CD4-positive, alpha-beta memory T cell (primary cell): Measurements from ENCODE around the gene SRGAP3. TPM values are rescaled to one million over a fixed set of nuclear protein-coding genes. Genes with fewer than 3 reads are reported as not detected.

Source experiments
- CTCF ChIA-PET: fragments of 350-600 bp; sonication (Branson Sonifier 250); formaldehyde crosslinking; loops from one replicate; lab custom pipeline; 2021; ENCODE audit warnings: inconsistent platforms; ENCODE audit not compliant: partially characterized antibody; lab: Charles Lee
- POLR2A ChIA-PET: fragments of 350-600 bp; sonication (Branson Sonifier 250); formaldehyde crosslinking; loops from one replicate; lab custom pipeline; 2021; ENCODE audit not compliant: partially characterized antibody; lab: Charles Lee
- DNase-seq, 5 donors: peaks; one replicate each; pipeline versions ENCODE4 v3.0.0 to v3.0.0-alpha.2; 2020 to 2022; ENCODE audit warnings: mixed read lengths in 1 of 5
- H3K27ac ChIP-seq: one replicate; pipeline ENCODE4 v1.7.0; 2013; ENCODE audit warnings: low read depth, low read length
- H3K27me3 ChIP-seq: 2 replicates; pipeline ENCODE4 v1.7.0; 2013; ENCODE audit warnings: mild to moderate bottlenecking, low read length, moderate library complexity; ENCODE audit not compliant: insufficient read depth
- H3K36me3 ChIP-seq: 2 replicates; pipeline ENCODE4 v1.7.0; 2013; ENCODE audit warnings: mild to moderate bottlenecking, low read length, moderate library complexity; ENCODE audit not compliant: insufficient read depth
- H3K4me1 ChIP-seq: 2 replicates; pipeline ENCODE4 v1.7.0; 2013; ENCODE audit warnings: mild to moderate bottlenecking, low read length, moderate library complexity; ENCODE audit not compliant: insufficient read depth
- H3K4me3 ChIP-seq, 2 donors: one replicate each; pipeline ENCODE4 v1.7.0; 2013; ENCODE audit warnings: low read length in 2 of 2, mild to moderate bottlenecking in 1 of 2
- H3K9me3 ChIP-seq, 2 donors: one replicate each; pipeline ENCODE4 v1.7.0; 2013; ENCODE audit warnings: low read length in 2 of 2, control low read depth in 1 of 2; ENCODE audit not compliant: control insufficient read depth in 1 of 2
- H3K27ac Mint-ChIP-seq, 7 donors: one replicate each; pipeline ENCODE4 v1.8.0; 2020 to 2021; ENCODE audit warnings: mixed read lengths in 7 of 7, mild to moderate bottlenecking in 6 of 7, inconsistent platforms in 3 of 7, moderate library complexity in 3 of 7
- H3K27me3 Mint-ChIP-seq, 2 donors: one replicate each; pipeline ENCODE4 v1.8.0; 2020 to 2021; ENCODE audit warnings: mixed read lengths in 2 of 2
- H3K36me3 Mint-ChIP-seq, 2 donors: one replicate each; pipeline ENCODE4 v1.8.0; 2020 to 2021; ENCODE audit warnings: mixed read lengths in 2 of 2, inconsistent platforms in 1 of 2, mild to moderate bottlenecking in 1 of 2
- H3K4me1 Mint-ChIP-seq, 4 donors: one replicate each; pipeline ENCODE4 v1.8.0; 2020 to 2021; ENCODE audit warnings: mixed read lengths in 4 of 4, mild to moderate bottlenecking in 1 of 4
- H3K4me3 Mint-ChIP-seq, 8 donors: one replicate each; pipeline ENCODE4 v1.8.0; 2020 to 2021; ENCODE audit warnings: mixed read lengths in 8 of 8, mild to moderate bottlenecking in 7 of 8, moderate library complexity in 6 of 8, inconsistent platforms in 3 of 8
- H3K9me3 Mint-ChIP-seq, 8 donors: one replicate each; pipeline ENCODE4 v1.8.0; 2020 to 2021; ENCODE audit warnings: mixed read lengths in 8 of 8, mild to moderate bottlenecking in 5 of 8, inconsistent platforms in 3 of 8, moderate library complexity in 1 of 8
- intact Hi-C: fragments of 100-400 bp; cut with micrococcal nuclease; formaldehyde crosslinking; loops from one replicate; pipeline ENCODE4 v1.15.1; 2023
- polyA plus RNA-seq, 2 donors: library from polyadenylated mRNA; unstranded; fragments of 300-500 nt; fragmentation: Illumina TruSeq; gene quantifications; one replicate each; pipeline ENCODE4 v1.2.3, GENCODE V29; 2021
- total RNA-seq, 2 experiments: library from RNA; stranded (reverse); gene quantifications; one replicate each; pipeline ENCODE4 v1.2.3, GENCODE V29; 2021

Gene SRGAP3
- total and polyA plus RNA-seq, 4 experiments from 2014 or later, result 0.35 to 2.4 (median 1.7) TPM

GRCh38 chr3:9123840-9124239, 125.6 kb downstream of the SRGAP3 start:
- Histone ChIP-seq H3K27ac (no peak overlapping the region), H3K27me3 (no peaks in the 10 kb centered on the region), H3K4me1 (no peaks in the 10 kb centered on the region), H3K9me3 (no peaks in the 10 kb centered on the region), H3K36me3 (no peaks in the 10 kb centered on the region), H3K4me3 (no peak overlapping the region)
- ChIA-PET POLR2A (no interaction called here), CTCF (no interaction called here)
- H3K27me3 Mint-ChIP-seq, result peaks cover 0 to 2% of the 10 kb centered on the region in 2 donors
- intact Hi-C loops, result no loop called here
- no peak overlapping the region for H3K4me3 Mint-ChIP-seq
- no peaks in the 10 kb centered on the region for H3K36me3 Mint-ChIP-seq
- H3K9me3 Mint-ChIP-seq, result peaks cover 0 to 4% (median 0%) of the 10 kb centered on the region in 8 donors
- H3K27ac Mint-ChIP-seq, result no peak overlapping the region
- peaks cover 0 to 3% (median 0%) of the 10 kb centered on the region in 4 donors for H3K4me1 Mint-ChIP-seq
- DNase-seq, result no peak

GRCh38 chr3:9122732-9123364, 126.6 kb downstream of the SRGAP3 start:
- Histone ChIP-seq H3K9me3 (no peaks in the 10 kb centered on the region), H3K27ac (no peak overlapping the region), H3K36me3 (no peaks in the 10 kb centered on the region), H3K27me3 (no peaks in the 10 kb centered on the region), H3K4me3 (no peak overlapping the region), H3K4me1 (no peaks in the 10 kb centered on the region)
- H3K36me3 Mint-ChIP-seq, result no peaks in the 10 kb centered on the region
- CTCF ChIA-PET, result no interaction called here
- peaks cover 0 to 5% (median 0%) of the 10 kb centered on the region in 8 donors for H3K9me3 Mint-ChIP-seq
- no peak for DNase-seq
- intact Hi-C loops, result no loop called here
- peaks cover 0 to 3% (median 0%) of the 10 kb centered on the region in 4 donors for H3K4me1 Mint-ChIP-seq
- peaks cover 0 to 2% of the 10 kb centered on the region in 2 donors for H3K27me3 Mint-ChIP-seq
- POLR2A ChIA-PET, result no interaction called here
- H3K27ac Mint-ChIP-seq, result no peak overlapping the region
- H3K4me3 Mint-ChIP-seq, result no peak overlapping the region

- DNase-seq, result no peak
- H3K9me3 ChIP-seq, result no peaks in the 10 kb centered on the region
- Mint-ChIP-seq H3K4me3 (no peak overlapping the region), H3K4me1 (peaks cover 0 to 3% (median 0%) of the 10 kb centered on the region in 4 donors), H3K36me3 (no peaks in the 10 kb centered on the region), H3K27me3 (peaks cover 0 to 2% of the 10 kb centered on the region in 2 donors), H3K9me3 (peaks cover 0 to 5% (median 0%) of the 10 kb centered on the region in 8 donors), H3K27ac (no peak overlapping the region)
- CTCF ChIA-PET, result no interaction called here
- no peaks in the 10 kb centered on the region for H3K27me3 ChIP-seq
- no peaks in the 10 kb centered on the region for H3K4me1 ChIP-seq
- POLR2A ChIA-PET, result no interaction called here
- no peak overlapping the region for H3K4me3 ChIP-seq
- no peaks in the 10 kb centered on the region for H3K36me3 ChIP-seq
- intact Hi-C loops, result no loop called here
- no peak overlapping the region for H3K27ac ChIP-seq
Measured at GRCh38 chr3:9121366-9122001, 128.0 kb downstream of the SRGAP3 start.

- no peaks in the 10 kb centered on the region for H3K4me1 ChIP-seq
- ChIA-PET CTCF (no interaction called here), POLR2A (no interaction called here)
- no peaks in the 10 kb centered on the region for H3K9me3 ChIP-seq
- DNase-seq, result no peak
- Mint-ChIP-seq H3K27me3 (peaks cover 0 to 2% of the 10 kb centered on the region in 2 donors), H3K27ac (no peak overlapping the region), H3K4me1 (peaks cover 0 to 3% (median 0%) of the 10 kb centered on the region in 4 donors), H3K4me3 (no peak overlapping the region), H3K36me3 (no peaks in the 10 kb centered on the region), H3K9me3 (peaks cover 0 to 5% (median 0%) of the 10 kb centered on the region in 8 donors)
- intact Hi-C loops, result no loop called here
- H3K4me3 ChIP-seq, result no peak overlapping the region
- H3K27me3 ChIP-seq, result no peaks in the 10 kb centered on the region
- H3K36me3 ChIP-seq, result no peaks in the 10 kb centered on the region
- H3K27ac ChIP-seq, result no peak overlapping the region
Measured at GRCh38 chr3:9119331-9119730, 130.1 kb downstream of the SRGAP3 start.

DNA sequence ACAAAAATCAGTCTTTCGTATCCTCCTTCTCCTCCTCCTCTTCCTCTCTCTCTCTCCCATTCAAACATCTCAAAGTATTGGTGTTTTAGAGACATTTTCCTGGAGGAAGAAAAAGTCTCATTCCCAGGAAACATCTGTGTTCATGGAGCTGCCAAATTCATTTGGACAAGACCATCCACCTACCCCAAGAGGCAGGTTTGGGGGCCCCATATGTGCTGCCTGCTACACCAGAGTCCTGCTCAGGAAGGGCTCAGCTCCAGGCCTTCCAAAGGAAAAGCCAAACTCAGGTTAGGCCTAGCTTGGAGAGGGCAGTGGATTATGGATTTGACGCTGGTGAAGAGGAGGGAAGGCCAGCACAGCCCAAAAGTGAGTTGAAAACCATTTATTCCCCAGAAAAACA, 131.2 kb downstream of the SRGAP3 start:
- CTCF ChIA-PET, result no interaction called here
- H3K4me1 Mint-ChIP-seq, result peaks cover 0 to 3% (median 0%) of the 10 kb centered on the region in 4 donors

GRCh38 chr3:9117220-9117619, 132.2 kb downstream of the SRGAP3 start:
- no peak overlapping the region for H3K27ac Mint-ChIP-seq
- H3K4me3 Mint-ChIP-seq, result no peak overlapping the region
- H3K4me1 Mint-ChIP-seq, result peaks cover 0 to 3% (median 0%) of the 10 kb centered on the region in 4 donors
- ChIA-PET CTCF (no interaction called here), POLR2A (no interaction called here)
- Histone ChIP-seq H3K4me1 (no peaks in the 10 kb centered on the region), H3K9me3 (no peaks in the 10 kb centered on the region), H3K4me3 (no peak overlapping the region), H3K36me3 (no peaks in the 10 kb centered on the region), H3K27me3 (no peaks in the 10 kb centered on the region), H3K27ac (no peak overlapping the region)
- no peaks in the 10 kb centered on the region for H3K36me3 Mint-ChIP-seq
- H3K9me3 Mint-ChIP-seq, result peaks cover 0 to 7% (median 0%) of the 10 kb centered on the region in 8 donors
- intact Hi-C loops, result no loop called here
- no peak for DNase-seq
- H3K27me3 Mint-ChIP-seq, result peaks cover 0 to 4% of the 10 kb centered on the region in 2 donors

More for the DNA sequence above, 131.2 kb downstream of the SRGAP3 start:
- peaks cover 0 to 3% of the 10 kb centered on the region in 2 donors for H3K27me3 Mint-ChIP-seq
- peaks cover 0 to 6% (median 0%) of the 10 kb centered on the region in 8 donors for H3K9me3 Mint-ChIP-seq
- Histone ChIP-seq H3K4me3 (no peak overlapping the region), H3K9me3 (no peaks in the 10 kb centered on the region), H3K27ac (no peak overlapping the region), H3K4me1 (no peaks in the 10 kb centered on the region), H3K36me3 (no peaks in the 10 kb centered on the region), H3K27me3 (no peaks in the 10 kb centered on the region)
- POLR2A ChIA-PET, result no interaction called here
- H3K27ac Mint-ChIP-seq, result no peak overlapping the region
- intact Hi-C loops, result no loop called here
- no peak overlapping the region for H3K4me3 Mint-ChIP-seq
- no peak for DNase-seq
- H3K36me3 Mint-ChIP-seq, result no peaks in the 10 kb centered on the region

- no peak overlapping the region for H3K27ac Mint-ChIP-seq
- peaks cover 0 to 7% (median 0%) of the 10 kb centered on the region in 8 donors for H3K9me3 Mint-ChIP-seq
- Histone ChIP-seq H3K36me3 (no peaks in the 10 kb centered on the region), H3K9me3 (no peaks in the 10 kb centered on the region), H3K27ac (no peak overlapping the region), H3K27me3 (no peaks in the 10 kb centered on the region), H3K4me3 (no peak overlapping the region), H3K4me1 (no peaks in the 10 kb centered on the region)
- no peak overlapping the region for H3K4me3 Mint-ChIP-seq
- H3K36me3 Mint-ChIP-seq, result no peaks in the 10 kb centered on the region
- CTCF ChIA-PET, result no interaction called here
- DNase-seq, result no peak
- peaks cover 0 to 3% (median 0%) of the 10 kb centered on the region in 4 donors for H3K4me1 Mint-ChIP-seq
- POLR2A ChIA-PET, result no interaction called here
- intact Hi-C loops, result no loop called here
- H3K27me3 Mint-ChIP-seq, result peaks cover 0 to 4% of the 10 kb centered on the region in 2 donors
Measured at GRCh38 chr3:9116336-9116735, 133.1 kb downstream of the SRGAP3 start.
